ENCODE results near the gene LAYN.

Gene LAYN

GRCh38 chr11:111562692-111563389 lies 22.3 kb downstream of the LAYN start:
- ATAC-seq: no peak

GRCh38 chr11:111565114-111565720 lies 24.7 kb downstream of the LAYN start:
- no peak for ATAC-seq

More at GRCh38 chr11:111562692-111563389, 22.3 kb downstream of the LAYN start:
- DNase-seq: no peak

GRCh38 chr11:111566324-111566723 lies 25.8 kb downstream of the LAYN start:
- ATAC-seq: no peak

More at GRCh38 chr11:111565114-111565720, 24.7 kb downstream of the LAYN start:
- peak; percentile 66 for DNase-seq

GRCh38 chr11:111569476-111569875 lies 29.0 kb downstream of the LAYN start:
- no peak for ATAC-seq

More at GRCh38 chr11:111566324-111566723, 25.8 kb downstream of the LAYN start:
- DNase-seq: no peak

GRCh38 chr11:111570796-111571195 lies 30.3 kb downstream of the LAYN start:
- ATAC-seq (no peak), DNase-seq (no peak)

More at GRCh38 chr11:111569476-111569875, 29.0 kb downstream of the LAYN start:
- no peak for DNase-seq

- no peak for DNase-seq
Measured at GRCh38 chr11:111571829-111572501, 31.4 kb downstream of the LAYN start.

GRCh38 chr11:111572581-111572980 lies 32.1 kb downstream of the LAYN start:
- no peak for DNase-seq
- no peak for ATAC-seq

More at GRCh38 chr11:111571829-111572501, 31.4 kb downstream of the LAYN start:
- ATAC-seq: no peak

- ATAC-seq: no peak
- no peak for DNase-seq
Measured at GRCh38 chr11:111573821-111574249, 33.3 kb downstream of the LAYN start.

GRCh38 chr11:111574373-111575225 lies 34.1 kb downstream of the LAYN start:
- ATAC-seq (no peak), DNase-seq (no peak)

- DNase-seq: no peak
- no peak for ATAC-seq
Measured at GRCh38 chr11:111575740-111576139, 35.2 kb downstream of the LAYN start.

- DNase-seq (no peak), ATAC-seq (no peak)
Measured at GRCh38 chr11:111577821-111578220, 37.3 kb downstream of the LAYN start.

- no peak for ATAC-seq
- DNase-seq: no peak
Measured at GRCh38 chr11:111581341-111581740, 40.8 kb downstream of the LAYN start.

GRCh38 chr11:111582163-111582562 lies 41.6 kb downstream of the LAYN start:
- DNase-seq (no peak), ATAC-seq (no peak)

GRCh38 chr11:111582881-111583280 lies 42.4 kb downstream of the LAYN start:
- DNase-seq: no peak
- ATAC-seq: no peak

- ATAC-seq: no peak
- no peak for DNase-seq
Measured at GRCh38 chr11:111585371-111585770, 44.9 kb downstream of the LAYN start.

GRCh38 chr11:111586388-111586831 lies 45.9 kb downstream of the LAYN start:
- DNase-seq (peak; percentile 31), ATAC-seq (peak; percentile 7)

GRCh38 chr11:111589114-111589513 lies 48.6 kb downstream of the LAYN start:
- DNase-seq: no peak
- no peak for ATAC-seq

- DNase-seq (no peak), ATAC-seq (no peak)
Measured at GRCh38 chr11:111589886-111590499, 49.5 kb downstream of the LAYN start.

GRCh38 chr11:111591187-111591960 lies 50.9 kb downstream of the LAYN start:
- DNase-seq (no peak), ATAC-seq (no peak)

GRCh38 chr11:111592491-111592890 lies 52.0 kb downstream of the LAYN start:
- ATAC-seq (no peak), DNase-seq (no peak)

GRCh38 chr11:111596319-111596718 lies 55.8 kb downstream of the LAYN start:
- DNase-seq (no peak), ATAC-seq (no peak)

Measured in stimulated activated naive CD8-positive, alpha-beta T cell treated with anti-CD3 and anti-CD28 coated beads, Interleukin-15, Interleukin-2, amounts not matched to agents 100 U/mL and 50 U/mL, for 24 hours (primary cell).